Stomach (tissue), 9 donors: ENCODE results near the gene TEX2. TPM values are rescaled to one million over a fixed set of nuclear protein-coding genes. Genes with fewer than 3 reads are reported as not detected.

Experiments
- DNase-seq, 2 donors: peaks; one replicate each; pipeline versions ENCODE4 v3.0.0 to v3.0.0-alpha.2; 2013 to 2019
- H3K27ac ChIP-seq, 5 donors: fragments of 200-600 bp in 4 of 5; sonication (generic) in 4 of 5; one replicate each; pipeline ENCODE4 v1.5.1; 2013 to 2019; ENCODE audit warnings: mild to moderate bottlenecking in 1 of 5, moderate library complexity in 1 of 5
- H3K27me3 ChIP-seq, 3 donors: fragments of 200-600 bp; sonication (generic); one replicate each; pipeline ENCODE4 v1.5.1; 2017 to 2019; ENCODE audit warnings: mixed run types in 1 of 3
- H3K36me3 ChIP-seq, 4 donors: fragments of 200-600 bp; sonication (generic); 1 replicate in 3 of 4; 2 replicates in 1 of 4; pipeline ENCODE4 v1.5.1; 2016 to 2019
- H3K4me1 ChIP-seq, 4 donors: fragments of 200-600 bp; sonication (generic); one replicate each; pipeline ENCODE4 v1.5.1; 2016 to 2019
- H3K4me3 ChIP-seq, 4 donors: fragments of 200-600 bp; sonication (generic) in 3 of 4; one replicate each; pipeline ENCODE4 v1.5.1; 2016 to 2019; ENCODE audit warnings: mild to moderate bottlenecking in 1 of 4
- H3K9me3 ChIP-seq, 4 donors: fragments of 200-600 bp; sonication (generic); one replicate each; pipeline ENCODE4 v1.5.1; 2016 to 2019
- CTCF ChIP-seq, 7 experiments: fragments of 450-650 bp in 4 of 7; fragments of 200-600 bp in 3 of 7; sonication (generic) in 3 of 7; IDR thresholded peaks; one replicate each; pipeline ENCODE4 v1.5.1; 2016 to 2019; ENCODE audit warnings: antibody characterized with exemption in 7 of 7, control low read depth in 2 of 7, mild to moderate bottlenecking in 1 of 7
- EP300 ChIP-seq: sonication (generic); formaldehyde crosslinking; IDR thresholded peaks from one replicate; pipeline ENCODE4 v1.6.1; 2017; ENCODE audit warnings: antibody characterized with exemption
- POLR2A ChIP-seq, 4 donors: fragments of 450-650 bp; IDR thresholded peaks; one replicate each; pipeline ENCODE4 v1.6.1; 2016; ENCODE audit warnings: antibody characterized with exemption in 4 of 4, control low read depth in 2 of 4, mild to moderate bottlenecking in 1 of 4, moderate library complexity in 1 of 4
- POLR2AphosphoS5 ChIP-seq, 3 donors: sonication (generic); formaldehyde crosslinking; IDR thresholded peaks; one replicate each; pipeline ENCODE4 v1.6.1; 2016; ENCODE audit warnings: antibody characterized with exemption in 3 of 3
- WGBS, 5 donors: extraction: QIAGEN DNeasy Blood & Tissue Kit in 3 of 5; methylation state at CpG; one replicate each; pipeline versions ENCODE4 v1.1.5 to v1.1.7; 2013 to 2018; 5-methylcytosine and 5-hydroxymethylcytosine counted together
- intact Hi-C: fragments of 100-400 bp; cut with DNase I; formaldehyde crosslinking; loops from one replicate; pipeline ENCODE4 v1.15.1; 2023; ENCODE audit warnings: low total_unique reads
- polyA plus RNA-seq, 3 donors: library from polyadenylated mRNA; stranded (reverse); fragments of 200-250 nt; gene quantifications; one replicate each; pipeline ENCODE4 v1.2.3, GENCODE V29; 2013
- total RNA-seq, 5 donors: library from RNA; depleted of rRNA; stranded (reverse); fragments of >200 nt; gene quantifications; one replicate each; pipeline versions ENCODE4 v1.1.0 to v1.2.3, GENCODE V29; 2014 to 2016
- donor health status: healthy with polysubstance abuse.
- donor health status: Bipolar disorder and iron deficiency.
- donor health status: healthy.

Gene TEX2
- total and polyA plus RNA-seq, 8 donors = 5.8 to 50.6 (median 26.1) TPM

- TF ChIP-seq EP300 = no peak
- TF ChIP-seq CTCF (IDR thresholded peaks at IDR 0.05) = no peak
- TF ChIP-seq POLR2AphosphoS5 (IDR thresholded peaks at IDR 0.05) = no peak
- no peak for TF ChIP-seq POLR2A (IDR thresholded peaks at IDR 0.05)
- Histone ChIP-seq H3K9me3 (no peaks in the 10 kb centered on the region), H3K27me3 (no peaks in the 10 kb centered on the region), H3K4me3 (no peak overlapping the region), H3K27ac (peak overlapping the region in 1 of 5 donors; percentile 34), H3K4me1 (peaks cover 41 to 86% (median 62%) of the 10 kb centered on the region in 4 donors), H3K36me3 (no peaks in the 10 kb centered on the region)
- 77 to 93% (median 79%) methylated on average over 2 of the region's 2 CpGs for WGBS, 5 donors
- intact Hi-C loops = no loop called here
- DNase-seq = no peak
These were observed 150.1 kb downstream of the TEX2 start for GRCh38 chr17:64113006-64113405.

- no peak for DNase-seq
- H3K4me3 ChIP-seq = no peak overlapping the region
- no peaks in the 10 kb centered on the region for H3K36me3 ChIP-seq
- H3K27me3 ChIP-seq = no peaks in the 10 kb centered on the region
- no peaks in the 10 kb centered on the region for H3K9me3 ChIP-seq
- 74 to 87% (median 83%) methylated on average over 4 of the region's 4 CpGs for WGBS, 5 donors
- H3K4me1 ChIP-seq = peaks cover 39 to 86% (median 62%) of the 10 kb centered on the region in 4 donors
- H3K27ac ChIP-seq = peak overlapping the region in 1 of 5 donors; percentile 29
- intact Hi-C loops = no loop called here
- TF ChIP-seq EP300 (no peak), CTCF (IDR thresholded peaks at IDR 0.05) (no peak), POLR2AphosphoS5 (IDR thresholded peaks at IDR 0.05) (no peak), POLR2A (IDR thresholded peaks at IDR 0.05) (no peak)
These were observed 151.2 kb downstream of the TEX2 start for GRCh38 chr17:64111831-64112230.

- WGBS, 5 donors = 43 to 65% (median 50%) methylated on average over 12 of the region's 12 CpGs
These were observed 152.5 kb downstream of the TEX2 start for GRCh38 chr17:64110379-64111152.

GRCh38 chr17:64109400-64109799 lies 153.7 kb downstream of the TEX2 start:
- TF ChIP-seq POLR2A (IDR thresholded peaks at IDR 0.05) = no peak
- TF ChIP-seq CTCF (IDR thresholded peaks at IDR 0.05) = no peak
- TF ChIP-seq POLR2AphosphoS5 (IDR thresholded peaks at IDR 0.05) = no peak
- TF ChIP-seq EP300 = no peak
- Histone ChIP-seq H3K27ac (peak overlapping the region in 4 of 5 donors; percentile 8 to 67 (median 56)), H3K36me3 (no peaks in the 10 kb centered on the region), H3K4me1 (peaks cover 35 to 86% (median 58%) of the 10 kb centered on the region in 4 donors), H3K4me3 (no peak overlapping the region), H3K27me3 (no peaks in the 10 kb centered on the region), H3K9me3 (no peaks in the 10 kb centered on the region)
- intact Hi-C loops = no loop called here
- 85 to 92% (median 86%) methylated on average over 5 of the region's 5 CpGs for WGBS, 5 donors
- no peak for DNase-seq

More at GRCh38 chr17:64110379-64111152, 152.5 kb downstream of the TEX2 start:
- DNase-seq = no peak
- Histone ChIP-seq H3K4me3 (no peak overlapping the region), H3K27me3 (no peaks in the 10 kb centered on the region), H3K27ac (peak overlapping the region in 4 of 5 donors; percentile 18 to 59 (median 45)), H3K36me3 (no peaks in the 10 kb centered on the region), H3K4me1 (peaks cover 36 to 86% (median 60%) of the 10 kb centered on the region in 4 donors), H3K9me3 (no peaks in the 10 kb centered on the region)
- TF ChIP-seq POLR2AphosphoS5 (IDR thresholded peaks at IDR 0.05) (no peak), EP300 (no peak), POLR2A (IDR thresholded peaks at IDR 0.05) (no peak)
- intact Hi-C loops = no loop called here
